Stimulated activated CD8-positive, alpha-beta memory T cell treated with anti-CD3 and anti-CD28 coated beads, Interleukin-15, amount 100 ng/mL, for 24 hours (primary cell): Measurements from ENCODE around the gene CCNB1.
A peak's percentile ranks its signal among the peaks of the same experiment; 100 is the strongest.
"Not testable (repeated sequence)": the region's sequence is repeated elsewhere in the genome, so short reads cannot be mapped to it uniquely, and the experiment has no call there.

Experiments
- DNase-seq: peaks from one replicate; pipeline ENCODE4 v3.0.0-alpha.2; 2020; ENCODE audit warnings: low read depth

Gene CCNB1

DNA sequence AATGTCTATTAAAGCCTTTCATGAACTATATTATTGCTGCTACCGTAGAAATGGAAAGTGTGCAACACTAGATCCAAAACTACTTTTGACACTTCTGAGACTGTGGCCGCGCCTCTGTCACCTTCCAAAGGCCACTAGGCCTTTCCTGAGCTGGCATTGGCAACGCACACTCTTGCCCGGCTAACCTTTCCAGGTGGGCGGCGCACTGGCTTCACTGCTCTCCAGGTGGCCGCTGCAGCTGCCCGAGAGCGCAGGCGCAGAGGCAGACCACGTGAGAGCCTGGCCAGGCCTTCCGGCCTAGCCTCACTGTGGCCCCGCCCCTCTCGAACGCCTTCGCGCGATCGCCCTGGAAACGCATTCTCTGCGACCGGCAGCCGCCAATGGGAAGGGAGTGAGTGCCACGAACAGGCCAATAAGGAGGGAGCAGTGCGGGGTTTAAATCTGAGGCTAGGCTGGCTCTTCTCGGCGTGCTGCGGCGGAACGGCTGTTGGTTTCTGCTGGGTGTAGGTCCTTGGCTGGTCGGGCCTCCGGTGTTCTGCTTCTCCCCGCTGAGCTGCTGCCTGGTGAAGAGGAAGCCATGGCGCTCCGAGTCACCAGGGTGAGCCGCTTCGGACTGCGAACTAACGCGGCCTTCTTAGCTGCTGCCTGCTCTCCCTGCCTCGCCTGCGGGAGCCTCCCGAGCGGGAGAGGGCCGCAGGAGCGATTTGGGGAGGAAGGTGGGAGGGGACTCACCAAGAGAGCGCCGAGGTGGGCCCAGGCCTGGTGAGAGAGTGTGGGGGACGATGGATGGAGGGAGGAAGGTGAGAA, at the start of gene CCNB1:
TSS of gene CCNB1 (plus strand) at position 465 of the 807 bp plus-strand sequence. CDS start at position 578, 113 bp downstream.
- peak; percentile 90 for DNase-seq

- no peak for DNase-seq
Measured at GRCh38 chr5:69129413-69129812, 37.5 kb upstream of the CCNB1 start.

GRCh38 chr5:69130241-69130640, 36.7 kb upstream of the CCNB1 start:
- no peak for DNase-seq

GRCh38 chr5:69131304-69131703, 35.6 kb upstream of the CCNB1 start:
- no peak for DNase-seq

DNA sequence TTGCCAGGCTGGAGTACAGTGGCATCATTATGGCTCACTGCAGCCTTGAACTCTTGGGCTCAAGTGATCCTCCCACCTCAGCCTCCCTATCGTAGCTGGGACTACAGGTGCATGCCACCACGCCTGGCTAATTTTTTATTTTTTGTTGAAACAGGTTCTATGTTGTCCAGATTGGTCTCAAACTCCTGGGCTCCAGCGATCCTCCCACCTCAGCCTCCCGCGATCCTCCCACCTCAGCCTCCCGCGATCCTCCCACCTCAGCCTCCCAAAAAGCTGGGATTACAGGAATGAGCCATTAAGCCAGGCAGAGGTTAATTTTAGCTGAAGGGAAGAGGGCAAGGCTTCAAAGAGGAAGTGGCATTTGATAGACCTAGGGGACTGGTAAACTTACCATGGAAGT, 32.8 kb upstream of the CCNB1 start:
- DNase-seq = no peak

- no peak for DNase-seq
Measured at GRCh38 chr5:69136293-69136692, 30.7 kb upstream of the CCNB1 start.

DNA sequence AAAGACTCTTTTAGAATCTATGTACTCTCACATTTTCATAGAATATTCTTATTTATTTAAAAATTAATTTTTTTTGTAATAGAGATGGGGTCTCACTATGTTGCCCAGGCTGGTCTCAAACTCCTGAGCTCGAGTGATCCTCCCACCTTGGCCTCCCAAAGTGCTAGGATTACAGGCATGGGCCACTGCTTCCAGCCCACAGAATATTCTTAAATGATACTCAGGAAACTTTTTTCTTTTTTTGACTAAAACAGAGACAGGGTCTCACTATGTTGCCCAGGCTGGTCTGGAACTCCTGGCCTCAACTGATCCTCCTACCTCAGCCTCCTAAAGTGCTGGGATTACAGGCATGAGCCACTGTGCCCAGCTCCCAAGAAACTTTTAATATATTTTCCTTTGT, 29.7 kb upstream of the CCNB1 start:
- not testable (repeated sequence) for DNase-seq

GRCh38 chr5:69137807-69138206, 29.1 kb upstream of the CCNB1 start:
- no peak for DNase-seq

DNA sequence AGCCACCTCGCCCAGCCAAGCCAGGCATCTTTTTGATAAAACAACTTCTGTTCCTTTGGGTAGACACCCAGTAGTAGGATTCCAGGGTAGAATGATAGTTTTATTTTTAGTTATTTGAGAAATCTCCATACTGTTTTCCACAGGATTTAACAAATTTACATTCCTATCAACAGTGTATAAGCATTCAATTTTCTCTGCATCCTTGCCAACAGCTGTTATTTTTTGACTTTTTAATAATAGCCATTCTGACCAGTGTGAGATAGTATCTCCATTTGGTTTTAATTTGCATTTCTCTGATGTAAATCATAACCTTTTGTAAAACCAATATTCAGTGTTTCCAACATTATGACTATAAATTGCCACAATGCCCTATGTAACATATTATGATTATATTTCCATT, 28.2 kb upstream of the CCNB1 start:
- DNase-seq = no peak

GRCh38 chr5:69140239-69140638, 26.7 kb upstream of the CCNB1 start:
- not testable (repeated sequence) for DNase-seq

DNA sequence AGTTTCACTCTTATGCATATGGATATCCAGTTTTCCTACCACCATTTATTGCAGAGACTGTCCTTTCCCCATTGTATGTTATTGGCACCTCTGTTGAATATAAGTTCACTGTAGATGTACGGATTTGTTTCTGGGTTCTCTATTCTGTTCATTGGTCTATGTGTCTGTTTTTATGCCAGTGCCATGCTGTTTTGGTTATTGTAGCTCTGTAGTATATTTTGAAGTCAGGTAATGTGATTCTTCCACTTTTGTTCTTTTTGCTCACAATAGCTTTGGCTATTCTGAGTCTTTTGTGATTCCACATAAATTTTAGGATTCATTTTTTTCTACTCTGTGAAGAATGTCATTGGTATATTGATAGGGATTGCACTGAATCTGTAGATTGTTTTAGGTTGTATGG, 26.1 kb upstream of the CCNB1 start:
- DNase-seq = no peak

DNA sequence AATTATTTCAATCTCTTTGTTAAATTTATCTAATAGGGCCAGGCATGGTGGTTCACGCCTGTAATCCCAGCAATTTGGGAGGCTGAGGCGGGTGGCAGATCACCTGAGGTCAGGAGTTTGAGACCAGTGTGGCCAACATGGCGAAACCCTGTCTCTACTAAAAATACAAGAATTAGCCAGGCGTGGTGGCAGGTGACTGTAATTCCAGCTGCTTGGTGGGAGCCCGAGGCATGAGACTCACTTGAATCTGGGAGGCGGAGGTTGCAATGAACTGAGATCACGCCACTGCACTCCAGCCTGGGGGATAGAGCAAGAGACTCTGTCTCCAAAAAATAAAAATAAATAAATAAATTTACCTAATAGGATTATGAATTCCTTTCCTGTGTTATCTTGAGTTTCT, 18.4 kb upstream of the CCNB1 start:
- not testable (repeated sequence) for DNase-seq

DNA sequence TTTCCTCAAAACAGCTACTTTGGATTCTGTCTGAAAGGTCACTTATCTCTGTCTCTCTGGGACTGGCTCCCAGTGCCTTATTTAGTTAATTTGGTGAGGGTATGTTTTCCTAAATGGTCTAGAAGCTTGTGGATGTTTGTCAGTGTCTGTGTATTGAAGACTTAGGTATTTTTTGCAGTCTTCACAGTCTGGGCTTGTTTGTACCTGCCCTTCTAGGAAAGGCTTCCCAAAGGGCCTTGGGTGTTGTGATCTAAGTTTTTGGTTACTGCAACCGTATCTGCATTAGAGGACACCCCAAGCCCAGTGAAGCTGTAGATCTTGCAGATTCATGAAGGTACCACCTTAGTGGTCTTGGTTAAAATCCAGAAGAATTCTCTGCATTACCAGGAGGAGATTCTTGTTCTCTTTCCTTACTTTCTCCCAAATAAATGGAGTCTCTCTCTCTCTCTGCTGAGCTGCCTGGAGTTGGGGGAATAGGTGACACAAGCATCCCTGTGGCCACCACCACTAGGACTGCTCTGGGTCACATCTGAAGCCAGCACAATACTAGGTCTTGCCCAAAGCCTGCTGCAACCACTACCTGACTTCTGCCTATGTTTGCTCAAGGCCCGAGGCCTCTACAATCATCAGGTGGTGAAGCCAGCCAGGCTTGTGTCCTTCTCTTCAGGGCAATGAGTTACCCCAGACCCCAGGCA, 17.8 kb upstream of the CCNB1 start:
- DNase-seq = no peak

GRCh38 chr5:69149676-69150010, 17.3 kb upstream of the CCNB1 start:
- DNase-seq = no peak

DNA sequence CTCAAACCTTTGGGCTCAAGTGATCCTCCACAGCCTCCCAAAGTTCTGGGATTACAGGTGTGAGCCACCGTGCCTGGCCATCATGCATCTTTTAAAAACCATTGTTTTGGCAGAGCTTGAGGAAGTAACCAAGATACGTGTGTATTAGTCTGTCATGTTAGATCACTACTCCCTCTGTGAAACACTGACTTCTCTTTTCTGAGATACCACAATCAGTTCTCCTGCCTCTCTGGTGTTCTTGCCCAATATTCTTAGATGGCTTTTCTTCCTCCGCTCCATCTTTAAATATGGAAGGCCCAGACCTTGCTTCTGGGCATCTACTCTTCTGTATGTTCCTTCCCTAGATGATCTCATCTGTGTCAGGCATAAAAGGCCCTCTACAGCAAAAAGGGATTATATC, 14.2 kb upstream of the CCNB1 start:
- no peak for DNase-seq

DNA sequence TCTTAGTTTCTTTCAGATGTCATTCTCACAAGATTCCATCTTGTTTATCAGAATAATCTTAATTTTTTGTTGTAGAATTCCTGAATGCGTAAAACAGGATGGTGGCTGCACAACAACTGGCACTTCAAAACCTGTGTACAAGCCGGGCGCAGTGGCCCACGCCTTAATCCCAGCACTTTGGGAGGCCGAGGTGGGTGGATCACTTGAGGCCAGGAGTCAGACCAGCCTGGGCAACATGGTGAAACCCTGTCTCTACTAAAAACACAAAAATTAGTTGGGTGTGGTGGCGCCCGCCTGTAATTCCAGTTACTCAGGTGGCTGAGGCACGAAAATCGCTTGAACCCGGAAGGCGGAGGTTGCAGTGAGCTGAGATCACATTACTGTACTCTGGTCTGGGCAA, 10.5 kb upstream of the CCNB1 start:
- DNase-seq = no peak

- no peak for DNase-seq
Measured at GRCh38 chr5:69158039-69158438, 8.9 kb upstream of the CCNB1 start.

- DNase-seq = no peak
Measured at GRCh38 chr5:69160651-69161050, 6.3 kb upstream of the CCNB1 start.

- DNase-seq = no peak
Measured at GRCh38 chr5:69167493-69167855, 524 bp downstream of the CCNB1 start.

GRCh38 chr5:69167929-69168328, 979 bp downstream of the CCNB1 start:
- DNase-seq = no peak

GRCh38 chr5:69170495-69170894, 3.5 kb downstream of the CCNB1 start:
- DNase-seq = no peak

DNA sequence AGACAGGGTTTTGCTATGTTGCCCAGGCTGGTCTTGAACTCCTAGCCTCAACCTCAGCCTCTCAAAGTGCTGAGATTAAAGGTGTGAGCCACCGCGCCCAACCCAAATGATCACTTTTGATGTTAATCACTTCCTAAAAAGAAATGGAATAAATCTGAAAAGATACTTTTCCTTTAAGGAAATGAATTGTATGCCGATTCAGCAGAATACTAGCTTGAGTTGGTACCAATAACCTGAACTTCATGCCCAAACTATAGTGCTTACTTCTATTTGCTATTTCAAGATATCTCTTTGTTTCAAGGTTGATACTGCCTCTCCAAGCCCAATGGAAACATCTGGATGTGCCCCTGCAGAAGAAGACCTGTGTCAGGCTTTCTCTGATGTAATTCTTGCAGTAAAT, 4.0 kb downstream of the CCNB1 start:
- DNase-seq = no peak

- not testable (repeated sequence) for DNase-seq
Measured at GRCh38 chr5:69181659-69182293, 14.8 kb downstream of the CCNB1 start.
